NOMO-1 treated with DMSO at 0.1 percent for 48 hours (cell line): ENCODE data around the gene CNTN4.

Experiments used
- DNase-seq: peaks from one replicate; lab custom pipeline; 2025; ENCODE audit not compliant: unreplicated experiment; lab: John Stamatoyannopoulos, UW

CNTN4 gene

GRCh38 chr3:2250783-2251182, 152.1 kb downstream of the CNTN4 start:
- no peak for DNase-seq

- DNase-seq = no peak
Observed at GRCh38 chr3:2261747-2262146, 163.1 kb downstream of the CNTN4 start.

DNA sequence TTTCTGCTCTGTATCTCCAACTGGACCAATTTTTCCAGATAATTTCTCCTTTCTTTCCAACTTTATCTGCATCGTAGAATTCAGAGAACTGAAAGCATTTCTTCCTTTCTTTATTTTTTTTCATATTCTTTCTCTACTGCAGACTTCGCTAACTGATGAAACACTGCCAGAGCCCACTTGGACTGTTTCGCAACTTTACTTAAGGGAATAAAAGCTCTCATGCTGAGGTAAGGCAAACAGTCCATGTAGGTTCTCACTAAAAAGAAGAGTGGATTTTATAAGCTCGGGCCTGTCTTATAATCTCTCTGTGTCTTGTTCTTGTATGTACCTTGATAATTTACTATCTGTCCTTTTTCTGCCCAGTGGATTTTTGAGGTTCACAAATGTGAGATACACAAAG, 163.5 kb downstream of the CNTN4 start:
- no peak for DNase-seq

- DNase-seq = no peak
Observed at GRCh38 chr3:2266606-2267005, 167.9 kb downstream of the CNTN4 start.

GRCh38 chr3:2268779-2269178, 170.1 kb downstream of the CNTN4 start:
- DNase-seq = no peak

- DNase-seq = no peak
Observed at GRCh38 chr3:2274526-2274925, 175.9 kb downstream of the CNTN4 start.

- no peak for DNase-seq
Observed at GRCh38 chr3:2283818-2284217, 185.2 kb downstream of the CNTN4 start.

DNA sequence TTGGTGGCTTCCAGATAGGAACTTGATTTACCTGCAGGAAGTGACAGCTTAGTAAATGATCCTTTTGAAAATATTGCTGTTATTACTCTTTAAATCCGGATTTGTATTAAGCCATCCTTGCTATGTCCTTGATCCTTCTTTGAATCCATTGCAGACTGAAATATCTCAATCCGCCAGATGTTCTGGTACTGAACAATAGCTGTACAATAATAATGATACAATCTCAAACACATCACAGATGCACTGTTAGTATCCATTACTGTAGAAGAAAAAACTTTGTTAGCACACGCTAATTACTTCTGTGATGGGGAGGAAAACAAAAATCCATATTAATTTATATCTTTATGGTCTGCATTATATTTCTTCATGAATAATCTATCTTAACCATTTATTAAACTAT, 202.3 kb downstream of the CNTN4 start:
- DNase-seq = no peak

GRCh38 chr3:2301361-2301760, 202.7 kb downstream of the CNTN4 start:
- no peak for DNase-seq

- peak; percentile 16 for DNase-seq
Observed at GRCh38 chr3:2303566-2303965, 204.9 kb downstream of the CNTN4 start.

DNA sequence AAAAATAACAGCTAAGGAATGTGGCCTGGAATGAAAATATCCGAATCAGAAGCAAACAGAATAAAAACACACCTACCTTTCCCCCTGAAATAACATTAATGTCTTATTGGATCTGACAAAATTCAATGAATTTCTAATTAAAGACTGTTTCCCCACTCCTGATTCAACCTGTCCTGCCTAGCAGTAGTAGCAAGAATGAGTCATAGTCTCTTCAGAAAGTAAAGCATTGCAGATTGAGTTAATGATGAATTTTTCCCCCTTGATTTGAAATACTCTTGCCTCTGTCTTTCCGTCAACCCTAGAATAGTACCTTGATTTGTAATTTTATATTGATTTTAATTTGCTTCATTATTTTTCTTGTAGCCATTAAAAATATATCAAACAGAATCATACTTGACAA, 212.4 kb downstream of the CNTN4 start:
- no peak for DNase-seq

GRCh38 chr3:2317521-2317920, 218.9 kb downstream of the CNTN4 start:
- no peak for DNase-seq

DNA sequence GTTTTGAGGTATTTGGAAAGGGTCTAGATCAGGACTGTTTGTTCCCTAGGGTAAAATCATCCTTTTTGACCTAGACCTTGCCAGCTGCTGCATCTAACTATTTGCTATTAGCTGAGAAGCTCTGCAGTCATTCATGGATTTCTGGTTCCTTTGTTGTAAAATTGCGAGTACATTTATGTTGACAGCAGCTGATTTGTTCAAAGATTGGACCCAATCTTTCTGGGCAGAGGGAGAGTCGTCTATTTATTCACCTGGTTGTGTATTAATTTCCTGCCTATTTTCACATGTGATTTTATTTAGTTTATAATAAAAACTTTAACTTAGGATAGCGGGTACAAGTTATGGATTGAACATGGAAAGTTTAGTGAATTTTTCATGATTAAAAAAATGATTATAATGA, 236.3 kb downstream of the CNTN4 start:
- no peak for DNase-seq

- no peak for DNase-seq
Observed at GRCh38 chr3:2343031-2343682, 244.5 kb downstream of the CNTN4 start.

GRCh38 chr3:2352134-2352762, 253.6 kb downstream of the CNTN4 start:
- DNase-seq = no peak

- DNase-seq = no peak
Observed at GRCh38 chr3:2354702-2355101, 256.0 kb downstream of the CNTN4 start.

GRCh38 chr3:2356298-2356950, 257.8 kb downstream of the CNTN4 start:
- no peak for DNase-seq

DNA sequence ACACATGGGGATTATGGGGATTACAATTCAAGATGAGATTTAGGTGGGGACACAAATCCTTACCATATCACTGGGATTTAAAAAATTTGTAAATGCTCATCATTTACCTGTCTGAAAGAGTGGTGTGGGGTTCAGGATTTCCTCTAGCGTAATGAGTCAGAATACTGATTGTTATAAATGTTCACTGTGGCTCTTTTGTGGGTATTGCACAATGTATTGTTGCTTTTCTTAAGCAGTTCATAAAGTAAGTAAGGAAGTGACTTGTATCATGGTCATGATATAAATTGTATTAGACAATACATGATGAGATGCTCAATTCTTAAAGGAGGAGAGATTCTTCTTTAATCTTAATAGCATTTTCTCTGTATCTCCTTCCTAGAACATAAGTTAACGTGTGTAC, 262.1 kb downstream of the CNTN4 start:
- peak; percentile 26 for DNase-seq

GRCh38 chr3:2362122-2362521, 263.5 kb downstream of the CNTN4 start:
- no peak for DNase-seq

DNA sequence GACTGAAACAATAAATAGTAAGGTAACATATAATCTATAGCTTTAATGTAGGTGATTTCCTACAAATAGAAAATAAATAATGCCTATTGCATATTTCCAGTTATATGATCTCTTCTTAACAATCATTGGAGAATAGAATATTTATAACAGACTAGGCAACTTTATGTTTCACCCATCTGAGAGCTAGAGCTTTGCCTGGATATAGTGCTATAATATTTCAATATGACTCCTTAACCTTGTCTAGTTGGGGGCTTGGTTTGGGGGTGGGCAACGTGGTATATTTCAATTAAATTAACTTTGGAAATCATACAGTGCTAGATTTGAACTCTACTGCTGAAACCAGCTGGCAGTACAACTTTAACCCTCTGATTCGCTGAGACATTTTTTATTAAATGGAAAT, 265.2 kb downstream of the CNTN4 start:
- DNase-seq = no peak

GRCh38 chr3:2370317-2370716, 271.7 kb downstream of the CNTN4 start:
- no peak for DNase-seq

DNA sequence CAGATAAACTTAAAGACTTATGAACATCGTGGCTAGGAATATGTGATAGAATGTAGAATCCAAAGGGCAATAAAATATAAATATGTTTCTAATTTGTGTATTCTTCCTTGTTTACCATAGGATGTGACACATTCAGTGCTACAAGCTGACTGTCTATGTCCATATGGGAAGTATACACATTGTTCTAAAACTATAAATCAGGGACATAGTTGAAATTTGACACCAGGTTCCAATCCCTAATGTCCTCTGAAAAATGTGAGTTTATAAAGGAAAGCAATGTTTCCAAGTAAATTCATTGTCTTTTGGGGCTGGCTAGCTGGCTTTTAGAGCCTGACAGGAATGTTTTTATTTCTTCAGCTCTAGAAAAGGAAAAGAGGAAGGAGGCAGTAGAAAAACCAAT, 273.6 kb downstream of the CNTN4 start:
- DNase-seq = no peak

DNA sequence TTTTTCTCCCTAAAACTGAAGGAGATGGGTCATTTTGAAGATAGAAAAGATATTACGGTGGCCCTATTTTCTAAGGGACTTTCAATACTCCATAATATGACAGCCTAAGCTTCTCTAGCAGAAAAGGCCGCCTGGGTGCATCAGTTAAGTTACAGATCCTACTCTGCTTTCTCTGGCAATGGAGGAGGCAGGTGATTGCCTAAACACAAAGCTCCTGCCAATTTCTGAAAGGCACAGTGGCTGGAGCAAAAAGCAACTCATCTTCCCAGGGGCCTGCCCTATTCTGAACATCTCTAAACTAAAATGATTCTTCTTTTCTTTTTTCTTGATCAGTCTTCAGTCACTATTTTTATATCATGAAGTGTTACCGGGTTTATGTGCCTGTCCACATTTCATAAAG, 276.7 kb downstream of the CNTN4 start:
- no peak for DNase-seq
